NCI-H187 (cell line): Measurements from ENCODE around the gene KCNH8.
"Not testable (repeated sequence)": the region's sequence is repeated elsewhere in the genome, so short reads cannot be mapped to it uniquely, and the experiment has no call there.

Source experiments
- DNase-seq, 2 experiments: peaks; one replicate each; lab custom pipeline; 2025; lab: John Stamatoyannopoulos, UW

Gene KCNH8

DNA sequence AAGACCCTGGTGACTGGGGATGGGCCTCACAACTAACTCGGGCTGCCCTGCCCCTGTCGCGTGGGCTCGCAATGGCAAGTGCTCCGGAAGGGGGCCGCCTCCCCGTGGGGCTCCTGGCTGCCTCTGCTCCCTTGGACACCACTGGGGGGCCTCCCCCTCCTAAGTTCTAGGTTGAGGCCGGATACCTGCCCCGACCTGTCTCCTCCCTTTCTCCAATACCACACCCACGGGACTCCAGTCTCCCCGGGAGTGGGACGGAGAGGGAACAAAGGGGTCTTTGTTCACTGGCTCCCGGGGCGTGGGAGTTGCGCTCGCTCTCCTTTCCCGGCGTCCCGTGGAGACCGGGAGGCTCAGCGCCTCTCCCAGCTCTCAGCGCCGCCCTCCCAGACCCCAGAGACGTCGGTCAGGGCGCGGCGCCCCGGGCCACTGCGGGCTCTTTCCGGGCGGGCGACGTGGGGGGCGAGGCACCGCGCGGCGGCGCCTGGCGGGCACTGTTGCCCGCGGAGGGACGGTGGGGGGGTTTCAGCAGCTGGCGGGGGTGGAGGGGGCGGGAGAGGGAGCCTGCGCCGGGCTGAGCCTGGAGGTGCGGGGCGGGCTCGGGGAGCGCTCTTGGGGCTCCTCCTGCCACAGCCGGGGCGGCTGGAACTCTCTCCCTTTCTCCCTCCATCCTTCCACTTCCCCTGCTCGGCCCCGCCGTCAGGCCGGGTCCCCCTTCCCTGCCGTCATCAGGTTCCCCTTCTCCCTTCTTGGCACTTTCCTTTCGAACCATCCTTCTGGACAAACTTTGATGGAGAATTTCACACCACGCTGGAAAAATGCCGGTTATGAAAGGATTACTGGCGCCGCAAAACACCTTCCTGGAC lies at the start of gene KCNH8:
TSS of gene KCNH8 (plus strand) at position 606 of the 863 bp plus-strand sequence. CDS start at position 816, 210 bp downstream.
- DNase-seq = peak; percentile 17 to 22

DNA sequence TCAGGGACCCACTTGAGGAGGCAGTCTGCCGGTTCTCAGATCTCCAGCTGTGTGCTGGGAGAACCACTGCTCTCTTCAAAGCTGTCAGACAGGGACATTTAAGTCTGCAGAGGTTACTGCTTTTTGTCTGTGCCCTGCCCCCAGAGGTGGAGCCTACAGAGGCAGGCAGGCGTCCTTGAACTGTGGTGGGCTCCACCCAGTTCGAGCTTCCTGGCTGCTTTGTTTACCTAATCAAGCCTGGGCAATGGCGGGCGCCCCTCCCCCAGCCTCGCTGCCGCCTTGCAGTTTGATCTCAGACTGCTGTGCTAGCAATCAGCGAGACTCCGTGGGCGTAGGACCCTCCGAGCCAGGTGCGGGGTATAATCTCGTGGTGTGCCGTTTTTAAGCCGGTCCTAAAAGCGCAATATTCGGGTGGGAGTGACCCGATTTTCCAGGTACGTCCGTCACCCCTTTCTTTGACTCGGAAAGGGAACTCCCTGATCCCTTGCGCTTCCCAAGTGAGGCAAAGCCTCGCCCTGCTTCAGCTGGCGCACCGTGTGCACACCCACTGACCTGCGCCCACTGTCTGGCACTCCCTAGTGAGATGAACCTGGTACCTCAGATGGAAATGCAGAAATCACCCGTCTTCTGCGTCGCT lies 45.5 kb upstream of the KCNH8 start:
- not testable (repeated sequence) for DNase-seq

DNA sequence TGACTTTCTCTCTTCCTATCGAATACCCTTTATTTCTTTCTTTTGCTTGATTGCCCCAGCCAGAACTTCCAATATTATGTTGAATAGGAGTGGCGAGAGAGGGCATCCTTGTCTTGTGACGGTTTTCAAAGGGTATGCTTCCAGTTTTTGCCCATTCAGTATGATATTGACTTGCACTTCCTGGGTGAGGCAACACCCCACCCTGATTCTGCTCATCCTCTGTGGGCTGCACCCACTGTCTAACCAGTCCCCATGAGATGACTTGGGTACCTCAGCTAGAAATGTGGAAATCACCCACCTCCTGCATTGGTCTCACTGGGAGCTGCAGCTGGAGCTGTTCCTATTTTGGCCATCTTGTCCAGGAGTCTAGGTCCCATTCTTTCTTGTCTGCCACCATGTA lies 44.8 kb upstream of the KCNH8 start:
- DNase-seq = no peak

DNA sequence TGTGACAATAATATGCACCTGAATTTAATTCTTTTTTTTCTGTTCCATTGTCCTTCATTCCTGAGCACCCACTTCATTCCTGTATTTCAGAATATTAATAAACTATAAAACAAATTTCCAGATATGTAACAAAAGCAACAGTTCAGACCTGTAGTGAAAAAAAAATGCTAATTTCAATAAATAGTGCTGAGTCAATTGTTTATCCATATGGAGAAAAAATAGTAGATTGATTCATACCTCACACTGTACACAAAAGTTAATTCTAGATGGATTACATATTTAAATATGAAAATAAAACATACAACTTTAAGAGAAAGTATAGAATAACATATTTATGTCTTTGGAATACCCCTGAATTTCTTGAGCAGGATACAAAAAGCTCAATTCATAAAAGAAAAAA lies 43.9 kb upstream of the KCNH8 start:
- no peak for DNase-seq

DNA sequence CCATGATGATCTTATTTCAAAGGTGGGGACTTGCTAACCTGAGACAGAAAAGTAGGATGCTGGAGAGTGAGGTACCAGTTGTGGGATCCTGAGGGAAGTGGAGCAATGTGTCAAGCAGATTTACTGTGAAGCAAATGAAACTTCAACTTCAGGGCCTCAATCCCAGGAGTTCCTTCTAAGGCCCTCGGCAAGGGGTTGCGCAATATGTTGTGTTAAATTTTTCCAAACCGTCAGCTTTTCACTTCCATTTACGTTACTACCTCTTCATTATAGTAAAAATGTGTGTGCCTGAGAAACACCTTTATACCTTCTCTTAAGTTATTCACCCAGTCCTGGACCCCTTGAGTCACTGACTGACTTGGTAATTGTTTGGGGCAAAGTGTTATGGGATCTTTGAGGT lies 42.5 kb upstream of the KCNH8 start:
- DNase-seq = no peak

DNA sequence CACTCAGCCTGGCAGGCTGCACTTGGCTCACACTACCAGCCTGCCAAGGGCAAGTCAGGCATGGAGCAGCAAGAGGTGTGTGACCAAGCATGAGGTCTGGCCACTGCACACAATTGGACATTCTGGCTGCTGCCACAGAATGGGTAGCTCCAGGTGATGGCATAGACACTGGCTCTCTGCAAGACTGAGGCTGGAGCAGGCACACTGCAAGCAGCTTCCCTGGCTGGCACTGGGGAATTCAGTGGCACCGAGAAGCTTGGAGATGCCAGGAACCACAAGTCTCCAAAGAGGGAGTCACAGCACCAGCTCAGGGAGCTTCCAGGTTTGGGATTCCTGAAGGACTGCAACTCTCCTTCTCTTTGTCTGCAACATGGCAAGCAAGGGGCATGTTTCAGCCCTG lies 42.0 kb upstream of the KCNH8 start:
- no peak for DNase-seq

DNA sequence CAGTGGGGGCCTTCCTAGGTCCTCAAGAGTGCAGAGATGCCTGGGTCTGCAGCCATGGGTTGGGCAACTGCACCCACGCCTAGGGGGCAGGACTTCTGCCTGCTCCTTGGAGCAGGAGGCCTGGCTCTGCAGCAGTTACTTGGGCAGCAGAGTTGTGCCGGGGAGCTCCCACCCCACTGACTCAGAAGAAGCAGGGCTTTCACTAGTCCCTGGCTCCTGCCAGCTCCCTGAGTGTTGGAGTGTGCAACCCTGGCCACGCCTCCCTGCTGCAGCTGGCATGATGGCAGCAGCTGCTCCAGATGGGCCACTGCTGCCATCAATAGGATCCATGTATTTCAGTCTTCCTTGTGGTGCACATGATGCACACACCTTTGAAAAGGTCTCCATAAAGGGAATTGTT lies 40.6 kb upstream of the KCNH8 start:
- DNase-seq = no peak

DNA sequence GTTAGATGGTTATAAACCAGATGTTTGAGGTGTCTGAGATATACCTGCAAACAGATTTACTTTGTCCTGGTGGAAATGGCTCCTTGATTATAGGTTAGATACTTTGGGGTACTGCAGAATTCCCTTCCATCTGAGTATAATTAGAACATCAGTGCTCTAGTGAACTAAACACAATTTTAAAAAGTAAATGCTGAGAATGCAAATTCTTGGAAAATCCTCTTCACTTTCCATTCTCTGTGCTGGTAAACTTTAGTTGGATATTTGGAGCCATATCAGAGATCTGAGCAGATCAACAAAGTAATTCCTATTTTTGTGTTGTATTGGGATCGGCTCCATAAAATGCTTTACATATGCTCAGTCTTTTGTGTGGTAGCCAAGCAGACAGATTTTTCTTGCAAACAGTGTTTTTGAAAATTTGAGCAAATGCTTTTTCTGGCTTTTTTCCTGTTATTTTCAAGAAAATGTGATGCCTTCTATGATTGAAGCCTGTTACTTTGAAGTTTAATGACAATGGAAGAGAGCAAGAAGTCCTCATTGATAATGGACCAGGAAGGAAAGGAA lies 37.9 kb upstream of the KCNH8 start:
- DNase-seq = no peak

DNA sequence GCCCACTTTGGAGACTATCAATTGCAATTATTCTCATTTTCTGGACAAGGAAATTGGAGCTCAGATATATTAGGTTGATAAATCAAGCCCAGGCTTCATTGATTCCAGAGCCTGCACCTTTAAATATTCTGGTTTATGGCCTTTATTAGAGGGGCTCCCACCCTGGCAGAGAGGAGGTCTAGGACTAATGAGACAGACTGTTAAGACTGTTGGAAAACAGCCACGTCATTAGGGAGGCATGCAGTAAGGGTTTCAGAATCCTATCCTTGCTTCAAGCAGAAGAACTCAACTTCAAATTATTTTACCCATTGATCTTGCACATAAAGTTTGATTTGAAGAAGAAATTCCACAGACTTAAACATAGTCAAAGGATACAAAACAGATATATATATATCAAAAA lies 33.8 kb upstream of the KCNH8 start:
- DNase-seq = no peak

DNA sequence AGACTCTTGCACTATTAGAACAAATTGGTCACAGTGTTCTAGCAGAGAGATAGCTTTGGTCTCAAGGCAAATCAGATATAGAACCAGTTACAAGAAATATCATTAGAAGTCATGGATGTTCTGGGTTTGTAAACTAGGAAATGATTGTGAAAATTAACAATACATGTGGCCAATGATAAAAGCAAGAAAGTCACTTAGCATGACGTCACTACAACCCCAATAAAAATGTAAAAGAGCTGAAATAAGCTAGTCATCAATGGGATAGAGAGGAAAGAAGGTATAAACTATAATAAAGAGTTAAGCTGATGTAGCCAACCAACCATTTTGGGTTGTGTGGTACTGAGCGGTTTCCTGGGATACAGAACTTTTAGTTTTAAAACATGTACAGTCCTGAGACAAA lies 32.1 kb upstream of the KCNH8 start:
- no peak for DNase-seq

DNA sequence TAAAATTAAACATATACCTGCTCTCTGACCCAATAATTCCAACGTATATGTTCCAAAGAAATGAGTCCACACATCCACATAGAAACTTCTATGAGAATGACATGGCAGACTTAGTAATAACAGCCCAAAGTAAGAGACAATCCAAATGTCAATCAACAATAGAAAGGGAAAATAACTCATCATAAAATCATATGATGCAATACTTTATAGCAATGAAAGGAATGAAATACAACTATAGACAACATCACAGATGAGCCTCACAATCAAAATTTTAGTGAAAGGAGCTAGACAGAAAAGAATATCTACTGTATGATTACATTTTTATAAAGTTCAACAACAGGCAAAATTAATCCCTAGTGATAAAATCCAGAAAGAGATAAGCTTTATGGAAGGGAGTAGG lies 23.6 kb upstream of the KCNH8 start:
- DNase-seq = no peak

DNA sequence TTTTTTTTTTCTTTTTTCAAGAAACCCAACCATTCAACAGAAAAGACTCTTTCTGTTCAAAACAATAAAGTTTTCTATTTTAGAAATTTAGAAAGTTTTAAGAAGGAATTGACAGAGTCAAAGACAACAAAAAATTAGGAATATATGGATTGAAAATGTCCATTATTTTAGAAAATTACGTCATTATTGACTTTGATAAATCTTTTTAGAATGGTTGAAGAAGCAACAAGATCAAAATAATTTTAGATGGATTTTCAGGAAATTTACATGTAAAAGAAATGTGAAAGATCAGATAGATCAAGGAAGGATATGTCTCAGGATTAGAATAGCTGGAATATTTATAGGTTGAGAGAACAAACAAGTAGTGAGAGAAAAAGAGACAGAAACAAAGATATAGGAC lies 8.4 kb upstream of the KCNH8 start:
- DNase-seq = no peak

DNA sequence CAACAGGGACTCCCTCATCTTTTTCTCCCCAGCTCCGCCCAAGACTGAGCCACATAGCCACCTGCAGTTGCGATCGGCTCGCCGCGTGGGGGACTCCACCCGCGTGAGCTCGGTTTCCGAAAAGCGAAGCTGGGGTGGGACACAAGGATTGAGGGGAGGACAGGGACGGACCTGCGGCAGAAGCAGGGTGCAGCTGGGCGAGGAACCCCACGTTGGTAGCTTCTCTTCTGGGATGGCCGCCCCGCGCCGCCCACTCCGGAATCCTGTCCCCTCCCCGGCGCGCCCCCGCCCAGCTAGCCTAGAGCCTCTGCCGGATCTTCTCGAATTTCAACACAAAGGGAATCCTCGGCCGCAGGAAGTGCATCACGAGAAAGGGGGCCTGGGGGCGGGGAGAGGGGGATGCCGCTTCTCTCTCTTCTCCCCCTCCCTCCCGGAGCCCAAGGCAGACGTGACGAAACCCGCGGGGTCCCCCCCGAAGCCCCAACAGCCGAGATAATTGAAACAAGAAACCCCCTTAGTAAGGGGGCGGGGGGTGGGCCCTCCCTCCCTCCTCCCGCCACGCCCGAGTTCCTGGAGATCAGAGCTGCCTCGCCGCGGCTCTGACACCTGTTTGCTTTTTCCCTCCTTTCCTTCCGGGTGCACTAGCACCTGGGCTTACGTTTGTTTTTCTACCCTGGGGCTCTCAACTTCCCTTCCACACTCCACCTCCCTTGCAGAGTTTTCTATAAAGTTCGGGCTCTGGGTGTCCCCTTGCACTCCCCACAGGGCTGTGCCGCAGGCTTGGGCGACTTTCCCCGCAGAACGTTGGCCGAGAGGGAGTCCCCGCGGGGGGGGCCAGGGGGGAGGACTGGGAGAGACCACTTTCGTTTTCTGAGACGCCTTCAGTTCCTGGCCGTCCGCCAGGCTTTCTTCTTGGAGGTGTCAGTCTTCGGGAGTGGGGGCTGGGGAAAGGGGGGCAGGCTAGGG lies 1.3 kb upstream of the KCNH8 start:
- peak; percentile 74 to 78 for DNase-seq

DNA sequence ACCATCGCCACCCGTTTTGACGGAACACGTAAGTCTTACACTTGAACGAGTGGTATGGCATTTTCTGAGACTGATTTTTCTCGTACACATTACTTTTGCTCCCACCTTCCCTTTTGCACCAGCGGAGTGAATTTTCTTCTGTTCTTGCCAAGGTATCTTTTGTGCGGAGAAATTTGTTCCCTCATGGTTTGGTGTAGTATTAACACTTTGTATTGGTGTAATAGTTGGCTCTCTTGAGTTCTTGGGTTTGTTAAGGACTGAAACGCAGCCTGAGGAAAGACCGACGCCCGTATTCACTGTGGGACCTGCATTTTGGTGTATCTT lies 420 bp downstream of the KCNH8 start:
- DNase-seq = peak in 1 of 2 experiments; percentile 15

DNA sequence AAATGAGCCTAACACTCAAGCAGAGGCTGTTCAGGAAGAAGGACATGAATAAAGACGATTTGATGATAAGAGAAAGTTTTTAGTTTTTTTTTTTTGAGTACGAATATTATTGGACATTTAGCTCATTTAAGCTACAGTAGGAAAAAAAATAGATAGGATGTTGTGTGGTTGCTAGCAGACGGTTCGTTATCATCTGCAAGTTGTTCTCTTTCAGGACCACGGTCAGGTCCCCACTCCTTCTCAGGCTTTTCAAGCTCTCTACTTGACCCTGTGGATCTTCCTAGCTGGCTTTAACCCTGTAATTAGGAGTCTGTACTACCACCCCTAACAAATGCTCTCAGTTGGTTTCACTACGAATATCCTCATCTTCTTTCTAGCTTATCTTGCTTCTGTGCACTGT lies 1.1 kb downstream of the KCNH8 start:
- DNase-seq = no peak

DNA sequence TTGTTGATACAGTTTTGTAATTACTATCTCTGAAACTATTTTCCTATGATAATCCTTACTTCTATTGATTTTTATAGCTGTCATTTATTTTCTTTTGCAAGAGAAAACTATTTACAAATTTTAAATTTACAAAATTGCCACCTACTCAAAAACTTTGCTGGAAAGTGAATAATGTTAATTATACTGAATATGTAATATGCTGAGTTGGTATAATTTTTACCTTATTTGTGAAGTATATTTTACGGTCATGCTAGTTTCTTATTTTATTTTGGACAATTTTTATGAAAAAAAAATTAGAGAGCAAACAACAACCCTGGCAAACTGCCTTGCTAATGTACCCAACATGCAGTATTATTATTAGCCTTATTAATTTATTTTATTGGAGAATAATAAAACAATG lies 2.9 kb downstream of the KCNH8 start:
- DNase-seq = no peak

DNA sequence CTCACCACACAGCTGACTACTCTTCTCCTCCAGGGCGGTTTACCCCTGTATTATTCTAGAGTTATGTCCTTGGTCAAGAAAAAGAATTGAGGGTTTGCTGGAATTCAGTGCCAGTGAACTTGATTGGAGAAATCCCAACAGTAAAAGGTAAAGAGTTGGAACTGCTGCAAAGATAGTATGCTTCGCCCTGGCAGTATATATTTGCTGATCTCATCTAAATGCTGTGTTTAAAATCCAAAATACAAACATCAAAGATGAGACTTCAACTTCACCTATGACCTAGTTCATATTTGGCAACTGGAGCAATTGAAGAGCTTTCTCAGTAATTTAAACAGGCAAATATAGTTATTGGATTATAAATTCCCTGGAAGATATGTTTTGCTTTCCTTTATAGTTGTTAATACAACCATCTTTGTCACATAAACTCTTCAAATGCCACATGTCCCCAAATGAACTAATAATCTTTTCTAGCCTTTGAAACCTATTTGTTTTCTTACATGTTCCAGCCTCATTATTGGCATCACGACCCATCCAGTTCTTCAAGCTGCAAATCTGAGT lies 6.5 kb downstream of the KCNH8 start:
- no peak for DNase-seq

DNA sequence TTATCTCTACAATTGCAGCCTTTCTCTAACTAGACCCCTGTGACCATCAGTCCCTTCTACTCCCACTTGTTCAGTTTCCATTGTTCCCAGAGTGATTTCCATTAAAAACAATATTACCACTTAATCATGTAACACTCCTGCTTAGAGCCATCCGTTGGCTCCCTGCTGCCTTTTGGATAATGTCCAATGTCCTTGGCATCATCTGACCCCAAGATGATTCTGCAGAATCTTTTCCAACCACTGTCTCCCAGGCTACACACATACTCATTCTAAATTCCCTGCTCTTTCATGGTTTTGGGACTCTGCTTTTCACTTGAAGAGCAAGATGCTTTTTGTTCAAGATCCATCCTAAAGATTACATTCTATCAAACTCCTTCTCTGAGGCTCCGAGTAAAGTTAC lies 7.1 kb downstream of the KCNH8 start:
- DNase-seq = no peak

DNA sequence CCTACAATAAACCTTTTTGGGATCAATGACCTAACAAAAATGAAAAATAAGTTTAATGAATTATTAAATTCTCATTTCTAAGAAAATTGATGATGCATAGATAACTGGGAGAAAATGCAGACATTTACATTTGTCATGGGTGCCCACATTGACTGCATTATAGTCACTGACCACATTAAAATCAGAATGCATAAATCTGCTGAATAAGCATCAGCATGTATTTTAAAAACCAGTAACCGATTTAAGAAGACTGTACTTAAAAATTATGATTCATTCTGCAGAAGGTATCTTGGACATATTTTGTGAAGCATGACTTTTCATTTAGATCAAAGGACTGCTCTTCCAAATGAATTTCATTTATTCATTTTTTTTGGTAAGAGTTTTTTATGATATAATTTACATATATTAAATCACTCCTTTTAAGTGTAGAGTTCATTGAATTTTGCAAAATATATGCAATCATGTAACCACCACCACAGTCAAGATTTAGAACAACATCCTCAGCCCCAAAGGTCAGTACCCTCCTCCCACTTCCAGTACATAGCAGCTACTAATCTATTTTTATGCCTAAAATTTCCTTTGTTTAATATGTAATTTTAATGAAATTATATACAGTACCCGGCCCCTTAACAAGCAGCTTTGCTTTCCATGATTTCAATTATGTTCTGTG lies 11.8 kb downstream of the KCNH8 start:
- no peak for DNase-seq

DNA sequence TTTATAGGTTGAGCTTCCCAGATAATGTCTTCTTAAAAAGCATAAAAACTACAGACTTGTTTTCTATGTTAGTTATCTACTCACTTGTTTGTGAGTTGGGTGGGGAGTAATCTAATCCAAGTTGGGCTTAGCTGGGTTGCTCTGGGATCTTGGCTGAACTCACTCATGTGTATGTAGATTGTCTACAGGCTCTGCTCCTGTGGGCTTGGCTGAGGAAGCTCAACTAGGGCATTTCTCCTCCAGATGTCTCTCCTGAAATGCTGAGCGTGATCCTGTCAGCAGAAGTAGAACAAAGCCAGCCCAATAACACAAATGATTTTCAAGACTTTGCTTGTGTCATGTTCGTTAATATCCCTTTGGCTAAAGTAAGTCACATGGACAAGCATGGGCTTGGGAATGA lies 17.3 kb downstream of the KCNH8 start:
- DNase-seq = no peak

DNA sequence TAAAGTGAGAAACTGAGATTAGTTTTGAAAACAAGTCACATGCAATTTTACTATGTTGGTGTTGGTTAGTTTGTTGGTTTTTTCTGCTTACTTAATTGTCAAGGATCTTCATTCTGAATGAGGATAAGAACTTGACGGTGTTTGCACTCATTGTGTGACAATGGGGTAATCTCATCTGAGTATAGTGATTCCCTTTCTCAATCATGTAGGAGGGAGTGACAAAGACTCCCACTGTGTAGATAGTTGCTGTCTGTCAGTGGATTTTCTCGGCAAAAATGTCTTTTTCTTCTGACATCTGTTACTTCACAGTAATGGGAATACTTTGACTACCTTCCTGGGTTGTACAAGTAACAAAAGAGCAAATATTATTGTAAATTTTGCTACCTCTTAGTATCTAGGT lies 23.5 kb downstream of the KCNH8 start:
- no peak for DNase-seq
